22Rv1 (cell line): Measurements from ENCODE around the gene GLG1.

Experiments
- ZFX ChIP-seq: fragments of 450-650 bp; IDR thresholded peaks from 2 replicates; pipeline ENCODE4 v1.6.1; 2017; ENCODE audit warnings: antibody characterized with exemption, borderline replicate concordance
- TF ChIP-seq, protein P1 (sequence below): fragments of 450-650 bp; IDR thresholded peaks from 2 replicates; pipeline ENCODE4 v1.5.1; 2017; ENCODE audit warnings: mild to moderate bottlenecking

DNA sequence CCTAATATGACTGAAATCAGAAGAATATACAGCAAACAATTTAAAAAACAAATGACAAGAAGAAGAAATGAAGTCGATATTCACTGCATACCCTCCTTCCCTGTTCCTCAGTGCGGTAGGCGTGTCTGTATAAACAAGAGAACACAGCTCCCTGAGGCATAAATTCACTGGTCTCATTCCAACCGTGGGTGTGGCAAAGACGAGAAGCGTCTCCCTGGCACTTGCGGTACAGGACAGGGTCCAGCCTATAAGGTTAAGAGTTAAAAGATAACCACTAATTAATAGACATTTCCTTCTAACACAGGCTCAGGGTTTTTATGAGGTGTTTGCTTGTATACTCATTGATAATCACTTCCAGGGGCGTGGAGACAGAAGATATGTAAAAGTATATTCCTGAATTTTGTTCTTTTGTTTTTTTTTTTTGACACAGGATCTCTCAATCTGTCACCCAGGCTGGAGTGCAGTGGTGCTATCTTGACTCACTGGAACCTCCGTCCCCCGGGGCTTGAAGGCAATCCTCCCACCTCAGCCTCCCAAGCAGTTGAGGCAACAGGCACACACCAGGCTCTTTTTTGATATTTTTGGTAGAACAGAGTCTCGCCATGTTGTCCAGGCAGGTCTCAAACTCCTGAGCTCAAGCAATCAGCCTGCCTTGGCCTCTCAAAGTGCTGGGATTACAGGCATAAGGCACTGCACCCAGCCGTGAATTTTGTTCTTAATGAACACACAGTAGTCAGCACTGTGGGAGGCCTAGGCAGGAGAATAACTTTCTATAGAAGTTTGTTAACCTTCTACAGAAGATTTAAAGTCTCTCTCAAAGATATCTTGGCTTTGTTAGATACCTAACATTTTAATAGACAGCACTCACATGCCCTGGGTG, 126.5 kb downstream of the GLG1 start:
- no peak for TF ChIP-seq ZFX
- TF ChIP-seq, protein P1, sequence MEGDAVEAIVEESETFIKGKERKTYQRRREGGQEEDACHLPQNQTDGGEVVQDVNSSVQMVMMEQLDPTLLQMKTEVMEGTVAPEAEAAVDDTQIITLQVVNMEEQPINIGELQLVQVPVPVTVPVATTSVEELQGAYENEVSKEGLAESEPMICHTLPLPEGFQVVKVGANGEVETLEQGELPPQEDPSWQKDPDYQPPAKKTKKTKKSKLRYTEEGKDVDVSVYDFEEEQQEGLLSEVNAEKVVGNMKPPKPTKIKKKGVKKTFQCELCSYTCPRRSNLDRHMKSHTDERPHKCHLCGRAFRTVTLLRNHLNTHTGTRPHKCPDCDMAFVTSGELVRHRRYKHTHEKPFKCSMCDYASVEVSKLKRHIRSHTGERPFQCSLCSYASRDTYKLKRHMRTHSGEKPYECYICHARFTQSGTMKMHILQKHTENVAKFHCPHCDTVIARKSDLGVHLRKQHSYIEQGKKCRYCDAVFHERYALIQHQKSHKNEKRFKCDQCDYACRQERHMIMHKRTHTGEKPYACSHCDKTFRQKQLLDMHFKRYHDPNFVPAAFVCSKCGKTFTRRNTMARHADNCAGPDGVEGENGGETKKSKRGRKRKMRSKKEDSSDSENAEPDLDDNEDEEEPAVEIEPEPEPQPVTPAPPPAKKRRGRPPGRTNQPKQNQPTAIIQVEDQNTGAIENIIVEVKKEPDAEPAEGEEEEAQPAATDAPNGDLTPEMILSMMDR = no peak
